ENCODE data around the gene TGFBR3L.

GRCh38 chr19:7883796-7884570 is 30.6 kb upstream of the TGFBR3L start:
- no peak for TF ChIP-seq CTCF (IDR thresholded peaks at IDR 0.05; ENCODE audit: insufficient read depth, low read depth, low read length)
- no peak for TF ChIP-seq EZH2 (IDR thresholded peaks at IDR 0.05; ENCODE audit: insufficient read depth, low read length)

Measured in astrocyte (in vitro differentiated cells and primary cell).